ENCODE data around the gene NKX3-2.

NKX3-2 gene

DNA sequence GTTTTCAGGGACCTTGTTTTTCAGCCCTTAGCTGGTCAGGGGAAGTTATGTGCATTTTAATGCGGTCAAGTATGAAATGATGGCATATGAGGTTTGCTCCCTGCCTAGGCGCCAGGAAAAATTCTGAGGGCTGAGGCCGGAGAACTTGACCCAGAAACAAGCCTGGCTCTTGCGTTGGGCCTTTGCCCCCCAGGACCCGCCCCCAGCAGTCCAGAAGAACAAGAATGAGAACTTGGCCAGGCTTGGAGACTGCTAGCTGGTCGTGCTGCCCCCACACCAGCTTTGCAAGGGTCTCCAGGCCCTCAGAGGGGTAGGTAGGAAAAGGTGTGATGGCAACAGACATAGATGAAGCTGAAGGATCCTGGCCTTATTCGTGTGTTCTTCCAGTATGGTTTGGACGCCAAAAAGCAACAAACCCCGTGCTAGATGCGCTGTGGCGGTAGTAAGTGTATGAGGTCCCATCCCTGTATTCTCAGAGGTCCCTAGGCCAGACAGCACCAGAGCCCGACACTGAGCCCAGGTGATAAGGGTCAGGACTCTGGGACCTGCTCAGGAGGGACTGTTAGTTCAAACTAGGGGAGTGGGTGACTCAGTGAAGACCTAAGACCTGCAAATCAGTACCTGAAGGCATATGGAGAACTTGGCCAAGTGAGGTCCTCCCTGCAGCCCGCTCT lies 10.5 kb downstream of the NKX3-2 start:
- Histone ChIP-seq H2AFZ (ENCODE audit: low read length) (no peak overlapping the region), H3K36me3 (ENCODE audit: insufficient read depth, low read length) (no peaks in the 10 kb centered on the region), H3K4me1 (ENCODE audit: insufficient read depth, low read length, poor library complexity, severe bottlenecking) (no peaks in the 10 kb centered on the region), H3K9ac (ENCODE audit: low read depth, low read length, poor library complexity, severe bottlenecking) (no peak overlapping the region), H3K4me3 (ENCODE audit: low read length, poor library complexity, severe bottlenecking) (no peak overlapping the region), H3K4me2 (ENCODE audit: low read depth, low read length, poor library complexity, severe bottlenecking) (no peak overlapping the region), H4K20me1 (ENCODE audit: insufficient read depth, low read length, poor library complexity, severe bottlenecking) (no peaks in the 10 kb centered on the region), H3K9me2 (replicated peaks; ENCODE audit: low read depth, low read length) (no peaks in the 10 kb centered on the region), H3K79me2 (ENCODE audit: insufficient read depth, low read length) (no peaks in the 10 kb centered on the region), H3K9me3 (ENCODE audit: insufficient read depth, low read depth, low read length) (no peaks in the 10 kb centered on the region), H3K27me3 (ENCODE audit: insufficient read depth, low read length, poor library complexity, severe bottlenecking) (peaks cover 3% of the 10 kb centered on the region), H3F3A (ENCODE audit: low read depth) (no peaks in the 10 kb centered on the region)
- no peak for TF ChIP-seq EZH2phosphoT487 (IDR thresholded peaks at IDR 0.05; ENCODE audit: borderline replicate concordance)
- TF ChIP-seq, protein P1, sequence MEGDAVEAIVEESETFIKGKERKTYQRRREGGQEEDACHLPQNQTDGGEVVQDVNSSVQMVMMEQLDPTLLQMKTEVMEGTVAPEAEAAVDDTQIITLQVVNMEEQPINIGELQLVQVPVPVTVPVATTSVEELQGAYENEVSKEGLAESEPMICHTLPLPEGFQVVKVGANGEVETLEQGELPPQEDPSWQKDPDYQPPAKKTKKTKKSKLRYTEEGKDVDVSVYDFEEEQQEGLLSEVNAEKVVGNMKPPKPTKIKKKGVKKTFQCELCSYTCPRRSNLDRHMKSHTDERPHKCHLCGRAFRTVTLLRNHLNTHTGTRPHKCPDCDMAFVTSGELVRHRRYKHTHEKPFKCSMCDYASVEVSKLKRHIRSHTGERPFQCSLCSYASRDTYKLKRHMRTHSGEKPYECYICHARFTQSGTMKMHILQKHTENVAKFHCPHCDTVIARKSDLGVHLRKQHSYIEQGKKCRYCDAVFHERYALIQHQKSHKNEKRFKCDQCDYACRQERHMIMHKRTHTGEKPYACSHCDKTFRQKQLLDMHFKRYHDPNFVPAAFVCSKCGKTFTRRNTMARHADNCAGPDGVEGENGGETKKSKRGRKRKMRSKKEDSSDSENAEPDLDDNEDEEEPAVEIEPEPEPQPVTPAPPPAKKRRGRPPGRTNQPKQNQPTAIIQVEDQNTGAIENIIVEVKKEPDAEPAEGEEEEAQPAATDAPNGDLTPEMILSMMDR (conservative IDR thresholded peaks at IDR 0.05; ENCODE audit: low read length), result no peak

DNA sequence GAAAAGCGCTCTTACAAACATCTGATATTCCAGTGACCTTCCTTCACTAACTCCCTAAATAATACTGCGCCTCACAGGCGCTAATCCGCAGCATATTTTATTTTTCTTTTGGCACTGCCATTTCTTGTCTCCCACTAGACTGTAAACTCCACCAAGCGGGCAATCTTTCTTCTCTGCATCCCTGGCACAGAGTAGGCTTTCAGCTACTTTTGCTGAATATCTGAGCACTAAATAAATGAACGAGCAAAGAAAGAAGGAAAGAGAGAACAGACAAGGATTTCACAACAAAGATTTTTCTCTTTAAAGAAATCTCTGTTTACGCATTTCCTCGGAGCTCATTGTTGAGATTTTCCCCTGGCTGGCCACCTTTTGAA lies 12.7 kb downstream of the NKX3-2 start:
- Histone ChIP-seq H3K79me2 (ENCODE audit: insufficient read depth, low read length) (no peaks in the 10 kb centered on the region), H3K4me1 (ENCODE audit: insufficient read depth, low read length, poor library complexity, severe bottlenecking) (no peaks in the 10 kb centered on the region), H3K27me3 (ENCODE audit: insufficient read depth, low read length, poor library complexity, severe bottlenecking) (no peaks in the 10 kb centered on the region), H4K20me1 (ENCODE audit: insufficient read depth, low read length, poor library complexity, severe bottlenecking) (no peaks in the 10 kb centered on the region), H2AFZ (ENCODE audit: low read length) (no peak overlapping the region), H3K9me3 (ENCODE audit: insufficient read depth, low read depth, low read length) (no peaks in the 10 kb centered on the region), H3K9ac (ENCODE audit: low read depth, low read length, poor library complexity, severe bottlenecking) (no peak overlapping the region), H3F3A (ENCODE audit: low read depth) (no peaks in the 10 kb centered on the region), H3K9me2 (replicated peaks; ENCODE audit: low read depth, low read length) (no peaks in the 10 kb centered on the region), H3K4me3 (ENCODE audit: low read length, poor library complexity, severe bottlenecking) (no peak overlapping the region), H3K4me2 (ENCODE audit: low read depth, low read length, poor library complexity, severe bottlenecking) (no peak overlapping the region), H3K36me3 (ENCODE audit: insufficient read depth, low read length) (no peaks in the 10 kb centered on the region)
- TF ChIP-seq, protein P1 (conservative IDR thresholded peaks at IDR 0.05; ENCODE audit: low read length), result no peak
- TF ChIP-seq EZH2phosphoT487 (IDR thresholded peaks at IDR 0.05; ENCODE audit: borderline replicate concordance), result no peak

DNA sequence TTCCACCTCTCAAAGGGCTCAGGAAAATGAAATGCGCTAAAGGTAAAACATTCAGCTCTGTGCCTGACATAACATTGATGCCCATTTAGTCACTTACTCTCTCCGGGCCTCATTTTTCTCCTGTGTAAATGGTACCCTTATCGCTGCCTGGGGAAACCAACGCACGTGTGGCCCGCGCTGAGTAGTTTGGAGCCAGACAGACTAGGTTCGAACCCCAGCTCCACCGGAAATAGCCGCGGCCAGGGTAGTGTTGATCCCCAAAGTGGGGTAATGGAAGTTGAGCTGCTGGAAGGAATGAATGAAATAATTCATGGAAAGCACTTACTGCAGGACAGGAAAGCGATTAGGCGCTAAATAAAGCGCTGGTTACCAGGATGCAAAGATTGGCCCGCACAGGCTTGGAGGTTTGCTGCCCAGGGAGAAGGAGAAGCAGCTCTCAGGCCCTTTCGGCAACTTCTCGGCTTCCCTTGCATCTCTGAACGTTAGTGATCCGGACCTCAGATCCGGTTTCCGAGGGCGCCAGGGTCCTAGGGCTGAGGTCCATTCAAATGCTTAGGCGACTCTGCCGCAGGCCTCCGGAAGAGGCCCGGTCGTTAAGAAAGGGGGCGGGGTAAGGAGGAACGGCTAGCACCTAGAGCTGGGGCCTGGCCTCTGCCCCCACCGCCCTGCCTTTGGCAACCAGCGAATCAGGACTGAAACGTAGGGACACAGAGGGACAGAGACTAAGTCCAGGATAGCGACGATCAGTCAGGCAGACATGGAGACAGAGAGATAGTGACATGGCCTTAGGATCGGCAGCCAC lies 13.3 kb downstream of the NKX3-2 start:
- no peaks in the 10 kb centered on the region for H3K27me3 ChIP-seq (ENCODE audit: insufficient read depth, low read length, poor library complexity, severe bottlenecking)
- no peaks in the 10 kb centered on the region for H3F3A ChIP-seq (ENCODE audit: low read depth)

More for the DNA sequence above, 13.3 kb downstream of the NKX3-2 start:
- Histone ChIP-seq H2AFZ (ENCODE audit: low read length) (no peak overlapping the region), H3K4me2 (ENCODE audit: low read depth, low read length, poor library complexity, severe bottlenecking) (no peak overlapping the region), H4K20me1 (ENCODE audit: insufficient read depth, low read length, poor library complexity, severe bottlenecking) (no peaks in the 10 kb centered on the region), H3K79me2 (ENCODE audit: insufficient read depth, low read length) (no peaks in the 10 kb centered on the region), H3K9me3 (ENCODE audit: insufficient read depth, low read depth, low read length) (no peaks in the 10 kb centered on the region), H3K9me2 (replicated peaks; ENCODE audit: low read depth, low read length) (no peaks in the 10 kb centered on the region), H3K4me3 (ENCODE audit: low read length, poor library complexity, severe bottlenecking) (no peak overlapping the region), H3K4me1 (ENCODE audit: insufficient read depth, low read length, poor library complexity, severe bottlenecking) (no peaks in the 10 kb centered on the region), H3K36me3 (ENCODE audit: insufficient read depth, low read length) (no peaks in the 10 kb centered on the region), H3K9ac (ENCODE audit: low read depth, low read length, poor library complexity, severe bottlenecking) (no peak overlapping the region)
- TF ChIP-seq, protein P1 (conservative IDR thresholded peaks at IDR 0.05; ENCODE audit: low read length), result no peak
- TF ChIP-seq EZH2phosphoT487 (IDR thresholded peaks at IDR 0.05; ENCODE audit: borderline replicate concordance), result no peak
